AML-193 (cell line): ENCODE results near the gene IFNB1.

ENCODE experiments used
- DNase-seq, 2 experiments: peaks; one replicate each; lab custom pipeline; 2025; lab: John Stamatoyannopoulos, UW

Gene IFNB1

GRCh38 chr9:21077781-21078180, at the start of gene IFNB1:
Gene IFNB1, minus strand, starts transcription at chr9:21077942. Its CDS starts 73 bp downstream, at chr9:21077869.
- no peak for DNase-seq

- DNase-seq, result no peak
Measured at GRCh38 chr9:21121595-21122251, 44.0 kb upstream of the IFNB1 start.

- DNase-seq, result no peak
Measured at GRCh38 chr9:21121079-21121478, 43.3 kb upstream of the IFNB1 start.

GRCh38 chr9:21119093-21119770, 41.5 kb upstream of the IFNB1 start:
- DNase-seq, result peak; percentile 88 to 93

GRCh38 chr9:21114311-21114710, 36.6 kb upstream of the IFNB1 start:
- DNase-seq, result no peak

- peak; percentile 70 to 77 for DNase-seq
Measured at GRCh38 chr9:21110708-21111576, 33.2 kb upstream of the IFNB1 start.

GRCh38 chr9:21104787-21105186, 27.0 kb upstream of the IFNB1 start:
- DNase-seq, result peak; percentile 88 to 92

DNA sequence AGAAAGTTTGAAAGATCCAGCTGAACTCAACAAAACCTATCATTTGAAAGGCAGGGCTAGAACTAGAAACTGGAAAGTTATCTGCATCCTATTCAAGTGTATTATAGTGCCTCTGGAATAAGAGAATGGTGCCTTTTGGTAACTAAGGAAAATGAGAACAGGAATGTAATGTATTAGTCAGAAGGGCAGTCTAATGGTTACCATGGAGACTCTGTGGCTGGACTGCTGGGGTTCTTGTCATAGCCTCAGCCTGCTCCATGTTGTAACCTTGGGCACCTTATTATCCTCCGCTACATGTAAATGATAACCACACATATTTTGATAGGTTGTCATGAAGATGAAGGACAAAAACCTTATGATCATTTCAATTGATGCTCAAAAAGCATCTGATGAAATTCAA, 24.6 kb upstream of the IFNB1 start:
- DNase-seq, result no peak

- DNase-seq, result peak; percentile 64 to 76
Measured at GRCh38 chr9:21097817-21098216, 20.1 kb upstream of the IFNB1 start.

- DNase-seq, result no peak
Measured at GRCh38 chr9:21096901-21097255, 19.1 kb upstream of the IFNB1 start.

DNA sequence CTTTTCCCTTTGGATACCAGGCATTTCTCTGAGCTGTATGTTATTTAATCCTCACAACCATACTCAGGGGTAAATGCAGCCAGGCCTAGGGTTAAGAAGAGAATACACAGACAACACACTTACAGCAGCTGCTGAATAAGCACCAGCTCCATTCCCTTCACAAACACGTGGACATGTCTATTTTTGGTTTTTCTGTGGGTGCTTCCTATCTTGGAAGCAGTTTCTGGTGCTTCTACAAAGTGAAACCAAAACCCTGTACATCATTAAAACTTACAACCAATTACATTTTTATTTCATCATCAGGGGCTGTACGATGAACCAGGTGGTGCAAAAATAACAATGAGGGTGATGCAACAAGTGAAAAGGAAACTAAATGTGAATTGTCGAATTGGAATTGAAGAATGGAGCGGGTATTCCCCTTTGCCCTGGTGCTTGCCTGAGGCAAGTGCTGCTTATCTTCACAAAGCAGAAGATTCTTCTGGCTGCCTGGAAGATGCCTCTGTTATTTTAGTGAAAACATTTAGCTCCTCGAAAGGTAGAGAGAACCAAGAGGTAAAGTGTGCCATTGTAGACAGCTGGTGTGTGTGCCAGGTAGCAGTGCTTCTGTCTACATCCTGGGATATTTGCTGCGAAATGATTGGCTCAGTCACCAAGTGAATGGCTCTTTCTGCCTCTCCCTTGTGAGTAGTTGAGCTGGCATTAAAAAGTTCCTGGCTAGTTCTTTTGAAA, 18.6 kb upstream of the IFNB1 start:
- peak; percentile 48 to 49 for DNase-seq

GRCh38 chr9:21095561-21095960, 17.8 kb upstream of the IFNB1 start:
- DNase-seq, result no peak

DNA sequence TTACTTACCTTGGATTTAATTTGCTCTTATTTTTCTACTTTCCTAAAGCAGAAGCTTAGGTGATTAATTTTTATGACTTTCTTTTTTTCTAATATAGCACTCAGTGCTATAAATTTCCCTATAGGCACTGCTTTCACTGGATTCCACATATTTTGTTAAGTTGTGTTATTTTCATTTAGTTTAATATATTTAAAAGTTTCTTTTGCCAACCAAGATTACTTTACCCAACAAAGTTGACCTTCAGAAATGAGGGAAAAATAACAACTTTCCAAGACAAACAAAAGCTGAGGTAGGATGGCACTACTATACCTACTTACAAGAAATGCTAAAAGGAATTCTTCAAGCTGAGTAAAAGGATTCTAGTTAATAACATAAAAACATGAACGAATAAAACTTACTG, 8.8 kb upstream of the IFNB1 start:
- no peak for DNase-seq

- no peak for DNase-seq
Measured at GRCh38 chr9:21085005-21085404, 7.3 kb upstream of the IFNB1 start.

DNA sequence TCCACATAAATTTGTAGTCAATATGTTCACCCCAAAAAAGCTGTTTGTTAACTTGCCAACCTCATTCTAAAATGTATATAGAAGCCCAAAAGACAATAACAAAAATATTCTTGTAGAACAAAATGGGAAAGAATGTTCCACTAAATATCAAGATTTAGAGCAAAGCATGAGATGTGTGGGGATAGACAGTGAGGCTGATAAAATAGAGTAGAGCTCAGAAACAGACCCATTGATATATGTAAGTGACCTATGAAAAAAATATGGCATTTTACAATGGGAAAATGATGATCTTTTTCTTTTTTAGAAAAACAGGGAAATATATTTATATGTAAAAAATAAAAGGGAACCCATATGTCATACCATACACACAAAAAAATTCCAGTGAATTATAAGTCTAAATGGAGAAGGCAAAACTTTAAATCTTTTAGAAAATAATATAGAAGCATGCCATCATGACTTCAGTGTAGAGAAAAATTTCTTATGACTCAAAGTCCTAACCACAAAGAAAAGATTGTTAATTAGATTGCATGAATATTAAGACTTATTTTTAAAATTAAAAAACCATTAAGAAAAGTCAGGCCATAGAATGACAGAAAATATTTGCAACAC, 6.6 kb upstream of the IFNB1 start:
- DNase-seq, result no peak

DNA sequence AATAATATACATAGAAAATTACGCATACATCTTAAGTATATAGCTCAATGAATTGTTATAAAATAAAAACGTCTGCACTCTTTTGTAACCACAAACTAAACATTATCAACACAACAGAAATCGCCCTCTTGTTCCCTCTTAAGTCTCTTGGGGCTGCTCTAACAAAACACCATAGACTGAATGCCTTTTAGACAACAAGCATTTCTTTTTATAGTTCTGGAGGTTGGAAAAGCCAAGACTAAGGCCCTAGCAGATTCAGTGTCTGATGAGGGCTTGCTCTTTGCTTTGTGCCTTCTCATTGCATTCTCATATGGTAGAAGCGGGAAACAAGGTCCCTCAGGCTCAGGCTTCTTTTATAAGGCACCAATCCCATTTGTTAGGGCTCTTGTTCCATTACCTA, 4.9 kb upstream of the IFNB1 start:
- DNase-seq, result no peak

- DNase-seq, result peak; percentile 74 to 84
Measured at GRCh38 chr9:21081999-21082398, 4.3 kb upstream of the IFNB1 start.

DNA sequence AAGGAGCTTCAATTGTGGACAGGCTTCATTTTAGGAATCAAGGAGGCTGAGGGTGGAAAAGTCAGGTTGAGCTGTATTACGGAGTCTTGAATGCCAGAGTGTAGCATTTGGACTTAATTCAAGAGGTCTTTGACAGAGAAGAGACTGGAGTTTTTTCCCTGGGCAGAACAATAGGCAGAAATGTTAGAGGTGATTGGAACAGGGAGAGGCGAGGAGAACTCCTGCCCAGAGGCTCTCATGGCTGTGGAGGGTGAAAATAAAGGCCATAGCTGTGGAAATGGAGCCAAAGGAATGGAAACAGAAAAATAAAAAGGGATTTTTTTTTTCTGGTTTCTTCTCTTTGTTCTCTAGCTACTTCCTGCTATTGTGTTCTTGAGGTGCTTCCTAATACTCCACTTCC, 3.7 kb upstream of the IFNB1 start:
- no peak for DNase-seq

GRCh38 chr9:21080793-21081192, 3.1 kb upstream of the IFNB1 start:
- DNase-seq, result no peak

DNA sequence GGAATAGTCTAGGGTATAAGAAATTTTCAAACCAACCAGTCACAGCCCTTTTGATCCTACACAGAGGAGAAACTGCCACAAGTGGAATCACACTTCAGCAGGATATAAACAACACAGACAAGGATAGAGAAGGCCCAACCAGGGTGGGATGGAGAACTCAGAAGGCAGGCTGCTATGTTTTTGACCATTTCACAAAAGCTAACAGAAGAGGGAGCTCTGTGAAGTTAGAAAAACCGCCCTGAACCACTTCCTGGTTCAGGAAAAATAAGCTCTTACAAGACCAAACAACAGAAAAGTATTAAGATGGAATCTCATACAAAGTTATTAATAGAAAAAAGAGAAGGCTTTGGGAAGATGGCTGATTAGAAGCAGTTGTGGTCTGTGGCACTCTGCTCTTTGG, 960 bp upstream of the IFNB1 start:
- peak; percentile 58 to 65 for DNase-seq

- DNase-seq, result no peak
Measured at GRCh38 chr9:21075484-21075883, 2.3 kb downstream of the IFNB1 start.

DNA sequence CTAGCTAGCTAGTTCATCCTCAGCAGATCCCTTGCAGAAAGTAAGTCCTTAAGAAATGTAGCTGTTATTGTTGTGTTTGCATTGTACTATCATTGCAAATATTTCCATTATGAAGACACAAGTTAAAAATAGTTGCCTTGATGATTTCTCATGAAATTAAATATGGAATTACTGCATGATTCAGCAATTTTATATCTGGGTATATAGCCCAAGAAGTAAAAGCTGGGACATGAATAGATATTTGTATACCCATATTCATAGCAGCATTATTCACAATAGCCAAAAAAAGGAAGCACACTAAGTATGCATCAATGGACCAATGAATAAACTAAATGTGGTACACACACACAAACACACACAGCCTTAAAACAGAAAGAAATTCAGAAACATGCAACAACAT, 6.8 kb downstream of the IFNB1 start:
- DNase-seq, result no peak
